Measurements from ENCODE around the gene FBXO21. TPM values are rescaled to one million over a fixed set of nuclear protein-coding genes. Genes with fewer than 3 reads are reported as not detected.

Gene FBXO21
- total RNA-seq, 1 donor from 2014 or later: 82.8 TPM

GRCh38 chr12:117141097-117141898 is 49.0 kb downstream of the FBXO21 start:
- DNase-seq (ENCODE audit: extremely low read depth, low read depth, low spot score): no peak

GRCh38 chr12:117140397-117141096 is 49.7 kb downstream of the FBXO21 start:
- DNase-seq (ENCODE audit: extremely low read depth, low read depth, low spot score): no peak

DNA sequence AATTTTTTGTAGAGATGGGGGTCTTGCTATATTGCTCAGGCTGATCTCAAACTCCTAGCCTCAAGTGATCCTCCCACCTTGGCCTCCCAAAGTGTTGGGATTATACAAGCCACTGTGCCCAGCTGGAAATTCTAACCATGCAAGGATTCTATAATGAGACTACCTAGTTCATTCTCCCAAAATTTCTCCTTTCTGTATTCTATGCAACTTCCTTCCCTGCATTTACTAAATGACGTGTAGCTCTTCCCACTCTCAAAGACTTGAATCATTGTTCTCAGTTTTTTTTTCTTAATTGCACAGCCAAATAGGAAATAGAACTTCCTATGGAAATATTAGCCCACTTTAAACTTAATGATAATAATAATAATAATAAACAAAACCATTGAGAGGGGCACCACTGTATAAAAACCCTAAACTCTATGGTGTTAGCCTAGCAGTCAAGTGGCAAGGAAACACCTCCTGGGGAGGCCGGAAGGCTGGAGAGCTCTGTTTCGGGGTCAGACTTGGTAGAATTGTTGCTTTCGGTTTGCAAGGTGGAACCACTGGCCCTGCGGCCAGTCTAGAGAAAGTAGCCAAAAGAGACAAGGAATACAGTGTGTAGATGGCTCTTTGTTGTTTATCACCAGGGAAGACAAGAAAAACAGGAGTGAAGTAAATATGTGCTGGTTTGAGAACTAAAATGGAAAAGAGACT is 51.1 kb downstream of the FBXO21 start:
- no peak for DNase-seq (ENCODE audit: extremely low read depth, low read depth, low spot score)

- no peak for DNase-seq (ENCODE audit: extremely low read depth, low read depth, low spot score)
Observed at GRCh38 chr12:117134721-117135120, 55.5 kb downstream of the FBXO21 start.

DNA sequence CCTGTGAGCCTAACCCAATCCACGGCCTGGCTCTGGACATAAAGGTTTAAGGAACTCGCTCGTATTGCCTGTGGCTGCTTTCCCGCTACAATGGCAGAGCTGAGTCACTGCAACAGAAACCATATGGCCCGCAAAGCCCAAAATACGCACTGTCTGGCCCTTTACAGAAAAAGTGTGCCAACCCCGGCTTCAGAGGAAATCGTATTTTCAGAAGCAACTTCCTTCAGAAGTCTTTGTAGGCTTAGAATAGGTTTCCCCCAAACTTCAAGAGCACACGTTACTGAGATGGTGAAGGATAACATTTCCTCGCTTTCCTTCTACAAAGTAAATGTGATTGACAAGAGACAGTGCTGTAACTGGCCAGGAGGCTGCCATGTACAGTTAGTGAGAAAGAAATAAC is 56.2 kb downstream of the FBXO21 start:
- no peak for DNase-seq (ENCODE audit: extremely low read depth, low read depth, low spot score)

DNA sequence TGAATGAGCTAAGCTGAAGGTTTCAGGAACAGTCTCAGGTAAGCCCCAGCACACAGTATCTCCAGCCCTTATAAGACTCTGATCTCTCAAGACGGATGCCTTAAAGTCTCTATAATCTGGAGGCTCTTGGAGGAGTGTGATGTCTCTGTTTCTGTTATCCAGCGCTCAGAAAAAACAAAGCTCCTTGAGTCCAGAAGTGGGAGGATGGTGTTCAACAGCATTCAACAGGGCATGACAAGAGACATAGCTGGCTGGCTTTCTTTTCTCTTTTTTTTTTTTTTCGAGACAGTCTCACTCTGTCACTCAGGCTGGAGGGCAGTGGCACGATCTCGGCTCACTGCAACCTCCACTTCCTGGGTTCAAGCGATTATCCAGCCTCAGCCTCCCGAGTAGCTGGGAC is 59.5 kb downstream of the FBXO21 start:
- no peak for DNase-seq (ENCODE audit: extremely low read depth, low read depth, low spot score)

DNA sequence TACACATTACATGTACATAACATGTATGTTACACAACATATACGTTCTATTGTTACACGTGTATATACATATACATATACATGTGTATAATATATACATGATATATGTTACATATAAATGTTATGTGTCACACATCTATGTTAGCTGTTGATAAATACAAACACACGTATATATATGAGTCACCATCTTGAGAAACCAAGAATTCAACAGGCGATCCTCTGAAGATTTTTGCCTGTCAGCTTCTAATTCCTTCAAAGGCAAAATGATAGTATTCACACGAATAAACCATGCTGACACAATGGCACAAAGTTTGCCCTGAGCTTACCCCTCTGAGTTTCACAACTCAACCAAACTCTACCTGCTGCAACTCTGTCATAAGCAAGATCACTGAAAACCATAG is 60.9 kb downstream of the FBXO21 start:
- no peak for DNase-seq (ENCODE audit: extremely low read depth, low read depth, low spot score)

DNA sequence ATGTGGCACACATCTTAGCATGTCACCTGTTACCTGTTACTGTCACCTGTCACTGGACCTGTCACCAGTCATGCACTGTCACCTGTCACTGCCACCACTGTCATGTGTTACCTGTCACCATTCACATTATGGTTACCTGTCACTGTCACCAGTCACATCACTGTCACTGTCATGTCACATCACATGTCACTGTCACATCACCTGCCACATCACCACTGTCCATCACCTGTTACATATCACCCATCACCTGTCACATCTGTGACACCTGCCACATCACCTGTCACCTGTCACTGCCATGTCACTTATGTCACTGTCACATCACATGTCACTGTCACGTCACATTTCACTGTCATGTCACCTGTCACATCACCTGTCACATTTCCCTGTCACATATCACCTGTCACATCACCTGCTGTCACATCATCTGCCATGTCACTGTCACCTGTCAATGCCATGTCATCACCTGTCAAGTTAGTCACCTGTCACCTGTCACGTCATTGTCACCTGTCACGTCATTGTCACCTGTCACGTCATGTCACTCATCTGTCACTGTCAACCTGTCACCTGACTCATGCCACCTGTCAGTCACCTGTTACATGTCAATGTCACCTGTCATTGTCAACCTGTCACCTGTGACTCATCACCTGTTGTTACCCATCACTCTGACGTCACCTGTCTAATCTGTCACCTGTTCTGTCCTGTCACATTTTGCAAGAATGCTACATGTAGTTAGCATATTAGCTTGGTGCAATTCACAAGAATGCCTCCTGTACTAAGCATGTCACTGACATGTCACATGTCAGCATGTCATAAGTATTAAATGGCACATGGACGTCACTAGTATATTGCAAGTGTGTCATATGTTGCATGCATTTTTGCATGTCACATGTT is 62.1 kb downstream of the FBXO21 start:
- DNase-seq (ENCODE audit: extremely low read depth, low read depth, low spot score): no peak

- no peak for DNase-seq (ENCODE audit: extremely low read depth, low read depth, low spot score)
Observed at GRCh38 chr12:117126335-117126734, 63.9 kb downstream of the FBXO21 start.

DNA sequence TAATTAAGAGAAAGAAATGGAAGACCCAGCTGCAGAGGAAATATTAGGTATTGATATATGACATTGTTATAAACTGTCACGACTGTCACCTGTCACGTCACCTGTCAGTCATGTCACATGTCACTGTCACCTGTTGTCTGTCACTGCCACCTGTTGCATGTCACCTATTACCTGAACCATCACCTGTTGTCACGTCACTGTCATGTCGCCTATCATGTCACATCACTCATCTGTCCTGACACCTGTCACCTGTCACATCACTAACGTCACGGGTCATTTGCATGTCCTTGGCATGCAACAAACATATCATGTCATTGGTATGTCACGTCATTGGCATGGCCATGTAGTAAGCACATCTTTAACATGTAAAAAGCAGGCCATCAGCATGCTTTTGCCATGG is 64.5 kb downstream of the FBXO21 start:
- DNase-seq (ENCODE audit: extremely low read depth, low read depth, low spot score): no peak

- DNase-seq (ENCODE audit: extremely low read depth, low read depth, low spot score): no peak
Observed at GRCh38 chr12:117125272-117125613, 65.0 kb downstream of the FBXO21 start.

- DNase-seq (ENCODE audit: extremely low read depth, low read depth, low spot score): no peak
Observed at GRCh38 chr12:117124421-117125271, 65.6 kb downstream of the FBXO21 start.

GRCh38 chr12:117121441-117121840 is 68.8 kb downstream of the FBXO21 start:
- no peak for DNase-seq (ENCODE audit: extremely low read depth, low read depth, low spot score)

DNA sequence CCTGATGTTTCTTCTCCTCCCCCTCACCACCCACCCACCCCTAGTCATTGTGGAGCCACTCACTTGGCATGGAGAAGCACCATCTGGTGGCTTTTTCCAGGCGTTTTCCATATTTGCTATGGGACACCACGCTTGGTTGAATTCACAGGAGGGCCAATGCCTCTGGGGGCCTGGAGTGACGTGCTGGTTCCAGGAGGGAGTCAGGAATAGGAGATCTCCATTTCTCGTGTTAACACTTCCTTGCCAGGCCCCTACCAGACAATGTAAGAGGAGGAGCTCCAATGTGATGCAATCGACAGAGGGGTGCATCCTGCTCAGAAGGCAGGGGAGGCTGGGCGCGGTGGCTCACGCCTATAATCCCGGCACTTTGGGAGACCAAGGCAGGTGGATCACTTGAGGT is 69.5 kb downstream of the FBXO21 start:
- DNase-seq (ENCODE audit: extremely low read depth, low read depth, low spot score): no peak

DNA sequence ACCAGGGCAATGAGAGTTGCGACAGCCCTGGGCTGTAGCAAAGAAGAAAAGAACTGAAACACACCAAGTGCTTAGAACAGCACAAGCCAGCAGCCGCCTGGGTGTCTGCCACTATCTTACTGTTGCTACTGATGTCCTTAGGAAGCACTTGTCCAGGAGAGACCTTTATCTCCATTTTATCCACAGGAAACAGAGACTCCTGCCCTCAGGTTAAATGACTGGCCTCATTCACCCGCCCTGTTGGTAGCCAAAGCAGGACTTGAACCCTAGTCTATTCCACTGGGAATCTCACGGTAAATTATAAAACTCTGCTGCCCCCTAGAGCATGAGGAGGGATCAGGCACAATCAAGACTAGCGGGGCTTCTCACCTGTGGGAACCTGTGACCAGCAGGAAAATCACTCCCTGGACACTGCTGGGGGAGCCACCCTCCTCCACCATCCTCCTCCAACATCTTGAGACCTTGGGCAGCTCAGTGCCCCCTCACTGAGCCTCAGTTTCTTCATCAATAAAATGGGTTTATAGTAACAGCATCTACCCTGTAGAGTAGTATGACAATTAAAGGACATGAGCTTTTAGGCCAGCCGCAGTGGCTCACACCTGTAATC is 70.6 kb downstream of the FBXO21 start:
- DNase-seq (ENCODE audit: extremely low read depth, low read depth, low spot score): no peak

- no peak for DNase-seq (ENCODE audit: extremely low read depth, low read depth, low spot score)
Observed at GRCh38 chr12:117118838-117119591, 71.3 kb downstream of the FBXO21 start.

DNA sequence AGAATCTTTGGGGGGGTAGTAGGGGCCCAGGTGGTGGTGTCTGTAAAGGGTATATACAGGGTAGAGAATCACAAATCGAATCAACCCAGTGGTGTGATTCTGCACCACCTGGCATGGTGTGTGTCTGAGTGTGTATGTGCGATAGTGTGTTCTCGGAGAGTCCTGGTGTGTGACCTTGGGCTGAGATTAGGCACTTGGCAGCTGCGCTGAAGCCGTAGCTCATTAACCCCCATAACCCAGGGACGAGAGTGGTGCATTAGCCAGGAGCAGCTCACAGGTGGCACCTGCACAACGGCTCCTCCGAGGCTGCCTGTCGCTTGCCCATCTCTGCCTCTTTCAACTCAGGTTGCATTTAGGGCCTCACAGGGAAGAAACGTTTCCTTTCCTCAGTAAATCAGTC is 75.5 kb downstream of the FBXO21 start:
- DNase-seq (ENCODE audit: extremely low read depth, low read depth, low spot score): no peak

- DNase-seq (ENCODE audit: extremely low read depth, low read depth, low spot score): no peak
Observed at GRCh38 chr12:117113231-117113630, 77.0 kb downstream of the FBXO21 start.

Measured in glomerular endothelial cell (primary cell).